Heart left ventricle (tissue), 16 donors: ENCODE measurements around the gene ZNF668. TPM values are rescaled to one million over a fixed set of nuclear protein-coding genes. Genes with fewer than 3 reads are reported as not detected.

Experiments used
- ATAC-seq, 4 donors: fragments of 200-7000 bp; cut with Tn5 transposase; one replicate each; pipeline ENCODE4 v1.9.1; 2020 to 2022; ENCODE audit warnings: moderate library complexity in 4 of 4, mild to moderate bottlenecking in 3 of 4, moderate number of reproducible peaks in 1 of 4
- DNase-seq, 5 donors: peaks; one replicate each; pipeline ENCODE4 v3.0.0-alpha.2; 2020
- H3K27ac ChIP-seq, 12 donors: fragments of 200-600 bp; sonication (generic) in 4 of 12; one replicate each; pipeline versions ENCODE4 v1.5.0 to v1.8.0; 2016 to 2022; ENCODE audit warnings: mild to moderate bottlenecking in 2 of 12
- H3K27me3 ChIP-seq, 9 donors: fragments of 200-600 bp; sonication (generic) in 2 of 9; one replicate each; pipeline versions ENCODE4 v1.5.1 to v1.8.0; 2016 to 2022; ENCODE audit warnings: mild to moderate bottlenecking in 3 of 9
- H3K36me3 ChIP-seq, 9 donors: fragments of 200-600 bp; sonication (generic) in 2 of 9; one replicate each; pipeline versions ENCODE4 v1.5.0 to v1.8.0; 2018 to 2022; ENCODE audit warnings: mild to moderate bottlenecking in 2 of 9
- H3K4me1 ChIP-seq, 12 donors: fragments of 200-600 bp; sonication (generic) in 4 of 12; one replicate each; pipeline versions ENCODE4 v1.5.0 to v1.8.0; 2016 to 2022; ENCODE audit warnings: mild to moderate bottlenecking in 3 of 12
- H3K4me3 ChIP-seq, 12 donors: fragments of 200-600 bp; sonication (generic) in 4 of 12; one replicate each; pipeline versions ENCODE4 v1.5.0 to v1.8.0; 2017 to 2022; ENCODE audit warnings: mild to moderate bottlenecking in 9 of 12, moderate library complexity in 4 of 12
- H3K9me3 ChIP-seq, 12 donors: fragments of 200-600 bp; sonication (generic) in 4 of 12; one replicate each; pipeline versions ENCODE4 v1.5.0 to v1.8.0; 2016 to 2022; ENCODE audit warnings: mild to moderate bottlenecking in 1 of 12
- POLR2A ChIP-seq, 2 donors: fragments of 450-650 bp; IDR thresholded peaks; one replicate each; pipeline ENCODE4 v1.6.1; 2017; ENCODE audit warnings: antibody characterized with exemption in 2 of 2, mild to moderate bottlenecking in 2 of 2, moderate library complexity in 2 of 2
- WGBS, 4 donors: extraction: QIAGEN DNeasy Blood & Tissue Kit in 2 of 4; methylation state at CpG; one replicate each; pipeline versions ENCODE4 v1.1.5 to v1.1.7; 2013 to 2018; 5-methylcytosine and 5-hydroxymethylcytosine counted together
- intact Hi-C, 10 donors: fragments of 100-400 bp; cut with DNase I; formaldehyde crosslinking; loops; one replicate each; pipeline versions ENCODE4 v1.11.1 to v1.14.2; 2022
- polyA plus RNA-seq, 2 donors: library from polyadenylated mRNA; stranded (reverse); fragments of 200-250 nt; gene quantifications; one replicate each; pipeline ENCODE4 v1.2.3, GENCODE V29; 2013
- total RNA-seq, 9 donors: library from RNA; depleted of rRNA in 2 of 9; stranded (reverse); fragments of >200 nt in 2 of 9; fragmentation: NEBNext Ultra II Directional in 3 of 9; extraction: Animal tissue kit (Norgen Biotek cat#: 25700) in 3 of 9; gene quantifications; one replicate each; pipeline versions ENCODE4 v1.1.0 to v1.2.4, GENCODE V29; 2016 to 2023
- TF ChIP-seq, protein P1 (sequence below), 12 donors: fragments of 200-600 bp; sonication (generic) in 4 of 12; IDR thresholded peaks; one replicate each; pipeline versions ENCODE4 v1.5.0 to v1.8.0; 2018 to 2022; ENCODE audit warnings: antibody characterized with exemption in 12 of 12, mild to moderate bottlenecking in 5 of 12
- donor health status: ischemic (EF 13 %, LVEDD 7.1; RV severe dilation, severe dysfunction).
- donor health status: healthy with polysubstance abuse.
- donor health status: DM: no; HTN: yes; CAD: no.
- donor health status: DM: no; HTN: no; CAD: no.
- donor health status: ischemic (EF 25% LVEDD 6.9; RV normal size, moderate dysfunction).
- donor health status: ischemic (EF 25% LVEDD 5.7; RV mildly dilated, moderate dysfunction).
- donor health status: healthy.
- donor health status: DM: yes; HTN: yes; CAD: no.
- donor health status: ischemic (EF 35%, LVEDD 5.7; RV mildly dilated, moderate dysfunction).
- donor health status: nonischemic (EF 11% LVEDD 7.7; RV severe dilation, severe dysfunction).
- donor health status: DM: yes; HTN: yes; CAD: no.
- donor health status: PGD.
- donor health status: ischemic (EF 29% LVEDD 5.4; RV normal size, mild dysfunction).
- donor health status: nonischemic (EF 23%, LVEDD 6.1; RV moderate dilation, normal function).

The ZNF668 gene
- total and polyA plus RNA-seq, 11 donors: 3.5 to 11.4 (median 6.6) TPM

DNA sequence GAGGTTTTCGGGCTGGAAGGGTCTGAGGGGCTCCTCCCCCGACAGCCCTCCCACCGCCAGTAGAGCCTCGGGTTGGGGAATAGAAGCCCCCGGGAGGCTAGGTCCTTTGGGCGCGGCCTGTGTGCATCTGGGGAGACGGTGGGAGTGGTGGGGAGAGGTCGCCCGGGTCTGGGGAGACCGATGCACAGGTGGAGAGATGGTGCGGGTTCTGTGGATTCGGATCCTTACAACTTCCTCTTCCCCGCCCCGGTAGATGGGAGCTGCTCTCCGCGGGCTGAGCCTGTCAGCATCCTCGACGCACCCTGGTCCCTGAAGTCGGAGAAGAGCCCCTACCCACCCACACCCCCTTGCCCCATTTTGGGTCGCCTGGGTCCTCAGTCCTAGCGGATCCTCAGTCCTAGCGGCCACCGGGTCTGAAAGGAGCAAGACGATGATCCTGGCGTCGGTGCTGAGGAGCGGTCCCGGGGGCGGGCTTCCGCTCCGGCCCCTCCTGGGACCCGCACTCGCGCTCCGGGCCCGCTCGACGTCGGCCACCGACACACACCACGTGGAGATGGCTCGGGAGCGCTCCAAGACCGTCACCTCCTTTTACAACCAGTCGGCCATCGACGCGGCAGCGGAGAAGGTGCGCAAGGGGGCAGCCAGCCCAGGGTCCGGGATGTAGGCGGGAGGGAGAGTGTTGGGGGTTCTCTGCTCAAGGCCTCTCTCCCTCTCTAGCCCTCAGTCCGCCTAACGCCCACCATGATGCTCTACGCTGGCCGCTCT is 34.9 kb upstream of the ZNF668 start:
- Histone ChIP-seq H3K27ac (peak overlapping the region; percentile 63 to 99 (median 93)), H3K9me3 (no peaks in the 10 kb centered on the region), H3K4me1 (peaks cover 4 to 54% (median 34%) of the 10 kb centered on the region in 12 donors), H3K27me3 (no peaks in the 10 kb centered on the region), H3K4me3 (peak overlapping the region; percentile 67 to 100 (median 93)), H3K36me3 (peaks cover 0 to 40% (median 32%) of the 10 kb centered on the region in 9 donors)
- DNase-seq: no peak
- intact Hi-C loops: loop anchor here in 4 of 10 donors (2.0 to 5.0 kb wide), 2 partner anchors 33 to 34 kb away; no protein-coding TSS in a partner anchor
- WGBS, 4 donors: 38 to 58% (median 43%) methylated on average over 28 to 57 of the region's 57 CpGs
- TF ChIP-seq, protein P1, sequence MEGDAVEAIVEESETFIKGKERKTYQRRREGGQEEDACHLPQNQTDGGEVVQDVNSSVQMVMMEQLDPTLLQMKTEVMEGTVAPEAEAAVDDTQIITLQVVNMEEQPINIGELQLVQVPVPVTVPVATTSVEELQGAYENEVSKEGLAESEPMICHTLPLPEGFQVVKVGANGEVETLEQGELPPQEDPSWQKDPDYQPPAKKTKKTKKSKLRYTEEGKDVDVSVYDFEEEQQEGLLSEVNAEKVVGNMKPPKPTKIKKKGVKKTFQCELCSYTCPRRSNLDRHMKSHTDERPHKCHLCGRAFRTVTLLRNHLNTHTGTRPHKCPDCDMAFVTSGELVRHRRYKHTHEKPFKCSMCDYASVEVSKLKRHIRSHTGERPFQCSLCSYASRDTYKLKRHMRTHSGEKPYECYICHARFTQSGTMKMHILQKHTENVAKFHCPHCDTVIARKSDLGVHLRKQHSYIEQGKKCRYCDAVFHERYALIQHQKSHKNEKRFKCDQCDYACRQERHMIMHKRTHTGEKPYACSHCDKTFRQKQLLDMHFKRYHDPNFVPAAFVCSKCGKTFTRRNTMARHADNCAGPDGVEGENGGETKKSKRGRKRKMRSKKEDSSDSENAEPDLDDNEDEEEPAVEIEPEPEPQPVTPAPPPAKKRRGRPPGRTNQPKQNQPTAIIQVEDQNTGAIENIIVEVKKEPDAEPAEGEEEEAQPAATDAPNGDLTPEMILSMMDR (IDR thresholded peaks at IDR 0.05): no peak
- no peak for TF ChIP-seq POLR2A (IDR thresholded peaks at IDR 0.05)
- ATAC-seq: no peak

DNA sequence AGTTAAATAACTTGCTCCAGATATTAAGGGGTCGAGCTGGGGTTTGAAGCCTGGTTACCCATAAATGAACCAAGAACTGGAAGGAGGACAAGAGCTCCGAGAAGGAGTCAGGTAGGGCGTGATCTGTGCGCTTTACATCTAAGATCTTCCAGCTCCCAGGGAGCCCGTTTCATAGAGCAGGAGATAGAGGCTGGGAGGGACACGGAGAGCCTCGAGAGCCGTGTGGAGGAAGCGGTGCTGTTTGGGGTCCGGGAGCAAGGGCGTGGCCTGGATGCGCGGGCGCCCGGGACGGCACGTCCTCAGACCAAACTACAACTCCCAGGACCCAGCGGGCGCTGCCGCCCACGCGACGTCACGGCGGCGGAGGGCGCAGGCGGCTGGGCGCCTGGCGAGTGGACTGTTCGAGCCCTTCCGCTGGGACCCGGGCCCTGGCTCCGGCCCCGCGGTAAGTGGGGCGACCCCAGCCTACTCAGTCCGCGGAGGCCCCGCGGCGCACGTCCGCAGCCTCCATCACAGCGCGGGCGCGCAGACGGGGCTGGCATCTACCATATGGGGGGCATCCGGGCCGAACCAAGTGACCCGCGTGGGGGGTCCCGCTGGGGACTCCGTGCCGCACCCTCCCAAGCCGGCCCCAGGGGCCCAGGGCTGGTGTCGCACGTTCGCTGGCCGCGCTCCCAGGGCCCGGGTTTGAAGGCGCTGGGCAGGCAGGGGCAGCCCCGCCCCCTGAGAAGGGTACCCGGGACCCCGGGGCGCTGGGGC is 34.2 kb upstream of the ZNF668 start, which contains the start of gene BCKDK:
BCKDK (plus strand) TSS at position 352 of the 759 bp plus-strand sequence. CDS start 838 bp downstream, outside the sequence.
- Histone ChIP-seq H3K27ac (peak within 1 kb of the TSS; percentile 63 to 99 (median 93)), H3K27me3 (no peaks in the 10 kb centered on the region), H3K4me1 (peaks cover 4 to 46% (median 28%) of the 10 kb centered on the region in 12 donors), H3K9me3 (no peaks in the 10 kb centered on the region), H3K4me3 (peak within 1 kb of the TSS; percentile 67 to 100 (median 93)), H3K36me3 (peaks cover 0 to 40% (median 32%) of the 10 kb centered on the region in 9 donors)
- DNase-seq (peak; percentile 80 to 90 (median 85)), ATAC-seq (peak; percentile 63 to 84 (median 78))
- intact Hi-C loops: loop anchor here in 4 of 10 donors (2.0 to 5.0 kb wide), 2 partner anchors 34 to 35 kb away; no protein-coding TSS in a partner anchor
- WGBS, 4 donors: 4 to 7% (median 5%) methylated on average over 38 to 68 of the region's 68 CpGs
- TF ChIP-seq, protein P1 (IDR thresholded peaks at IDR 0.05): no peak
- TF ChIP-seq POLR2A (IDR thresholded peaks at IDR 0.05): peak in 1 of 2 donors; percentile 75

DNA sequence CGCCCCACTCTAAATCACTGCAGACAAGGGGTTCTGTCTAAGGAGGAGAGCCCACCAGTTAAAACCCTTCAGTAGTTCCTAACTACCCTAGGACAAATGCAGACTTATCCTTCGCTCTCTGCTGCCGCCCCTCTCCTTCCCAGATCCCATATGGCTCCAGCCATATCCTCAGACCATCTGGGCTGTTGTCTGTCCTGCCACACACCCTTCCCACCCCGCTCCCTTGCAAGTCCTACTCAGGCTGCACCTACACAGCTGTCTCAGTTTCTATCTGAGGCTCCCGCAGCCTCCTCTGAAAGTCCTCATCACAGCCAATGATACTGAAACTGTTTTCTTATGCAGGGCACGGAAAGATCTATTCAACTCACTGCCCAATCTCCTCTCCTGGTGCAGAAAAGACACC is 33.4 kb upstream of the ZNF668 start:
- DNase-seq: no peak
- H3K4me1 ChIP-seq: peaks cover 4 to 39% (median 22%) of the 10 kb centered on the region in 12 donors
- 94 to 97% (median 95%) methylated on average over 6 of the region's 6 CpGs for WGBS, 4 donors
- no peaks in the 10 kb centered on the region for H3K27me3 ChIP-seq
- no peak for ATAC-seq
- H3K27ac ChIP-seq: peak overlapping the region in 6 of 12 donors; percentile 92 to 99 (median 94)
- peaks cover 0 to 34% (median 30%) of the 10 kb centered on the region in 9 donors for H3K36me3 ChIP-seq
- peak overlapping the region in 1 of 12 donors; percentile 89 for H3K4me3 ChIP-seq
- no peaks in the 10 kb centered on the region for H3K9me3 ChIP-seq
- TF ChIP-seq, protein P1 (IDR thresholded peaks at IDR 0.05): no peak
- no peak for TF ChIP-seq POLR2A (IDR thresholded peaks at IDR 0.05)
- intact Hi-C loops: loop anchor here in 3 of 10 donors (5.0 kb wide), 1 partner anchor 35 kb away; no protein-coding TSS in a partner anchor
